ENCODE results near the gene TSPAN1. TPM values are rescaled to one million over a fixed set of nuclear protein-coding genes. Genes with fewer than 3 reads are reported as not detected.

TSPAN1 gene
- total RNA-seq, 1 donor from 2014 or later = 3.9 TPM

GRCh38 chr1:46204406-46204742 is 29.5 kb downstream of the TSPAN1 start:
- Histone ChIP-seq H3K27me3 (no peaks in the 10 kb centered on the region), H3K36me3 (no peaks in the 10 kb centered on the region), H3K27ac (peak overlapping the region; percentile 94), H3K9me3 (no peaks in the 10 kb centered on the region), H3K4me1 (peaks cover 39% of the 10 kb centered on the region), H3K4me3 (peak overlapping the region; percentile 64 to 95)
- DNase-seq (ENCODE audit: extremely low spot score in 2 of 2) = no peak
- peak in 1 of 2 donors; percentile 46 for TF ChIP-seq POLR2AphosphoS5 (IDR thresholded peaks at IDR 0.05; ENCODE audit: insufficient read depth in 1 of 2, low read depth in 1 of 2)
- TF ChIP-seq POLR2A (IDR thresholded peaks at IDR 0.05) = no peak
- intact Hi-C loops (cut with DNase I) = no loop called here

GRCh38 chr1:46205141-46205540 is 30.3 kb downstream of the TSPAN1 start:
- TF ChIP-seq POLR2A (IDR thresholded peaks at IDR 0.05) (no peak), POLR2AphosphoS5 (IDR thresholded peaks at IDR 0.05; ENCODE audit: insufficient read depth in 1 of 2, low read depth in 1 of 2) (no peak), CTCF (IDR thresholded peaks at IDR 0.05) (no peak)
- intact Hi-C loops (cut with DNase I) = no loop called here
- no peak for DNase-seq (ENCODE audit: extremely low spot score in 2 of 2)
- Histone ChIP-seq H3K27ac (peak overlapping the region; percentile 94), H3K4me3 (no peak overlapping the region), H3K27me3 (no peaks in the 10 kb centered on the region), H3K36me3 (no peaks in the 10 kb centered on the region), H3K4me1 (peaks cover 39% of the 10 kb centered on the region), H3K9me3 (no peaks in the 10 kb centered on the region)

- Histone ChIP-seq H3K4me3 (no peak overlapping the region), H3K4me1 (peaks cover 39% of the 10 kb centered on the region), H3K9me3 (no peaks in the 10 kb centered on the region), H3K27ac (peak overlapping the region; percentile 94), H3K27me3 (no peaks in the 10 kb centered on the region), H3K36me3 (no peaks in the 10 kb centered on the region)
- no peak for DNase-seq (ENCODE audit: extremely low spot score in 2 of 2)
- no peak for TF ChIP-seq CTCF (IDR thresholded peaks at IDR 0.05)
- no peak for TF ChIP-seq POLR2A (IDR thresholded peaks at IDR 0.05)
- TF ChIP-seq POLR2AphosphoS5 (IDR thresholded peaks at IDR 0.05; ENCODE audit: insufficient read depth in 1 of 2, low read depth in 1 of 2) = no peak
- intact Hi-C loops (cut with DNase I) = no loop called here
Observed at GRCh38 chr1:46205791-46206190, 30.9 kb downstream of the TSPAN1 start.

GRCh38 chr1:46206399-46206798 is 31.5 kb downstream of the TSPAN1 start:
- no peak overlapping the region for H3K4me3 ChIP-seq
- peaks cover 39% of the 10 kb centered on the region for H3K4me1 ChIP-seq
- intact Hi-C loops (cut with DNase I) = no loop called here
- TF ChIP-seq POLR2A (IDR thresholded peaks at IDR 0.05) (no peak), CTCF (IDR thresholded peaks at IDR 0.05) (no peak), POLR2AphosphoS5 (IDR thresholded peaks at IDR 0.05; ENCODE audit: insufficient read depth in 1 of 2, low read depth in 1 of 2) (no peak)
- no peaks in the 10 kb centered on the region for H3K27me3 ChIP-seq
- no peak overlapping the region for H3K27ac ChIP-seq
- H3K36me3 ChIP-seq = no peaks in the 10 kb centered on the region
- no peaks in the 10 kb centered on the region for H3K9me3 ChIP-seq
- DNase-seq (ENCODE audit: extremely low spot score in 2 of 2) = no peak

- no peaks in the 10 kb centered on the region for H3K9me3 ChIP-seq
- no peak for TF ChIP-seq CTCF (IDR thresholded peaks at IDR 0.05)
- TF ChIP-seq POLR2AphosphoS5 (IDR thresholded peaks at IDR 0.05; ENCODE audit: insufficient read depth in 1 of 2, low read depth in 1 of 2) = no peak
- no peak for TF ChIP-seq POLR2A (IDR thresholded peaks at IDR 0.05)
- H3K27me3 ChIP-seq = no peaks in the 10 kb centered on the region
- no peak overlapping the region for H3K27ac ChIP-seq
- no peak for DNase-seq (ENCODE audit: extremely low spot score in 2 of 2)
- intact Hi-C loops (cut with DNase I) = no loop called here
- peaks cover 15% of the 10 kb centered on the region for H3K4me1 ChIP-seq
- no peak overlapping the region for H3K4me3 ChIP-seq
- H3K36me3 ChIP-seq = no peaks in the 10 kb centered on the region
Observed at GRCh38 chr1:46210561-46210960, 35.7 kb downstream of the TSPAN1 start.

All from vagina (tissue), 2 donors.